ENCODE results near the gene CERS1.
A peak's percentile ranks its signal among the peaks of the same experiment; 100 is the strongest.

CERS1 gene

GRCh38 chr19:18895824-18896341 is at the start of gene CERS1:
CERS1 (minus strand) TSS chr19:18896158; CDS start chr19:18896072, 86 bp downstream.
- TF ChIP-seq CTCF (IDR thresholded peaks at IDR 0.05; ENCODE audit: low read depth, low read length, missing control alignments): no peak
- in situ Hi-C loops (cut with HindIII; ENCODE audit: low sequenced_read_pairs): no loop called here
- H3K4me3 ChIP-seq (ENCODE audit: low read depth, low read length): peak within 1 kb of the TSS; percentile 40
- no peak for DNase-seq (ENCODE audit: low read depth)

GRCh38 chr19:18945297-18945696 is 49.3 kb upstream of the CERS1 start:
- H3K4me3 ChIP-seq (ENCODE audit: low read depth, low read length): no peak overlapping the region
- no peak for TF ChIP-seq CTCF (IDR thresholded peaks at IDR 0.05; ENCODE audit: low read depth, low read length, missing control alignments)
- in situ Hi-C loops (cut with HindIII; ENCODE audit: low sequenced_read_pairs): no loop called here
- no peak for DNase-seq (ENCODE audit: low read depth)

- no peak for DNase-seq (ENCODE audit: low read depth)
- no peak for TF ChIP-seq CTCF (IDR thresholded peaks at IDR 0.05; ENCODE audit: low read depth, low read length, missing control alignments)
- in situ Hi-C loops (cut with HindIII; ENCODE audit: low sequenced_read_pairs): no loop called here
- H3K4me3 ChIP-seq (ENCODE audit: low read depth, low read length): no peak overlapping the region
Measured at GRCh38 chr19:18943465-18943864, 47.5 kb upstream of the CERS1 start.

GRCh38 chr19:18942692-18943091 is 46.7 kb upstream of the CERS1 start:
- in situ Hi-C loops (cut with HindIII; ENCODE audit: low sequenced_read_pairs): no loop called here
- DNase-seq (ENCODE audit: low read depth): no peak

GRCh38 chr19:18941628-18942354 is 45.8 kb upstream of the CERS1 start:
- no peak for TF ChIP-seq CTCF (IDR thresholded peaks at IDR 0.05; ENCODE audit: low read depth, low read length, missing control alignments)
- peak overlapping the region; percentile 19 for H3K4me3 ChIP-seq (ENCODE audit: low read depth, low read length)
- no peak for DNase-seq (ENCODE audit: low read depth)
- in situ Hi-C loops (cut with HindIII; ENCODE audit: low sequenced_read_pairs): no loop called here

More at GRCh38 chr19:18942692-18943091, 46.7 kb upstream of the CERS1 start:
- TF ChIP-seq CTCF (IDR thresholded peaks at IDR 0.05; ENCODE audit: low read depth, low read length, missing control alignments): no peak
- no peak overlapping the region for H3K4me3 ChIP-seq (ENCODE audit: low read depth, low read length)

- in situ Hi-C loops (cut with HindIII; ENCODE audit: low sequenced_read_pairs): no loop called here
- no peak for TF ChIP-seq CTCF (IDR thresholded peaks at IDR 0.05; ENCODE audit: low read depth, low read length, missing control alignments)
- H3K4me3 ChIP-seq (ENCODE audit: low read depth, low read length): peak within 1 kb of the TSS; percentile 86
- no peak for DNase-seq (ENCODE audit: low read depth)
Measured at GRCh38 chr19:18940769-18941627, 45.0 kb upstream of the CERS1 start, which contains the start of gene HOMER3. HOMER3 (minus strand) TSS chr19:18941217; CDS start chr19:18938982, 2,235 bp downstream.

Data from astrocyte of the cerebellum (primary cell).